Endothelial cell of umbilical vein (primary cell): ENCODE data around the gene RNF224. TPM values are rescaled to one million over a fixed set of nuclear protein-coding genes. Genes with fewer than 3 reads are reported as not detected.

Source experiments
- BruUV-seq: library from RNA; stranded (reverse); fragments of 400-500 nt; replicated peaks from 2 replicates; lab custom pipeline; 2021; lab: Mats Ljungman, UMichigan
- CTCF ChIA-PET: fragments of 300-600, 350-600 bp; sonication (Branson Sonifier 250); formaldehyde crosslinking; loops from one replicate; lab custom pipeline; 2021; ENCODE audit warnings: antibody characterized with exemption, inconsistent platforms; lab: Charles Lee
- POLR2A ChIA-PET: fragments of 300-600, 350-600 bp; sonication (Branson Sonifier 250); formaldehyde crosslinking; loops from one replicate; lab custom pipeline; 2021; ENCODE audit warnings: antibody characterized with exemption, inconsistent platforms; lab: Charles Lee
- DNase-seq: peaks from one replicate; pipeline ENCODE4 v3.0.0-alpha.2; 2011; ENCODE audit warnings: low read depth, low spot score
- FAIRE-seq: peaks from 2 replicates; lab custom pipeline; 2011; peaks lifted over from hg19 to GRCh38; lab: Jason Lieb, UNC
- H2AFZ ChIP-seq: 2 replicates; pipeline ENCODE4 v1.6.0; 2012; ENCODE audit warnings: low read depth, low read length, control low read depth, inconsistent platforms
- H3K27ac ChIP-seq: 2 replicates; pipeline ENCODE4 v1.5.1; 2011; ENCODE audit warnings: low read depth, mild to moderate bottlenecking, control low read depth, low read length, moderate library complexity; ENCODE audit not compliant: insufficient read depth
- H3K27me3 ChIP-seq, 2 experiments: 2 replicates each; pipeline versions ENCODE4 v1.6.0 to v1.6.1; 2011; ENCODE audit warnings: low read length in 2 of 2, mixed read lengths in 1 of 2; ENCODE audit not compliant: control insufficient read depth in 2 of 2, insufficient read depth in 2 of 2
- H3K36me3 ChIP-seq, 2 experiments: 2 replicates in 1 of 2; 3 replicates in 1 of 2; pipeline ENCODE4 v1.5.1; 2011; ENCODE audit warnings: low read length in 2 of 2, mild to moderate bottlenecking in 1 of 2, moderate library complexity in 1 of 2; ENCODE audit not compliant: control insufficient read depth in 2 of 2, insufficient read depth in 2 of 2; ENCODE audit errors: extremely low read depth in 1 of 2
- H3K4me1 ChIP-seq: 3 replicates; pipeline ENCODE4 v1.5.1; 2011; ENCODE audit warnings: mild to moderate bottlenecking, low read length; ENCODE audit not compliant: control insufficient read depth, insufficient read depth; ENCODE audit errors: extremely low read depth
- H3K4me2 ChIP-seq: 2 replicates; pipeline ENCODE4 v1.6.1; 2011; ENCODE audit warnings: low read length, control low read depth, mixed read lengths; ENCODE audit not compliant: insufficient read depth
- H3K4me3 ChIP-seq, 3 experiments: fragments of 200-600 bp in 1 of 3; sonication (generic), shearing (Covaris generic) in 1 of 3; replicated peaks in 1 of 3; 2 replicates each; pipeline ENCODE4 v1.5.1; 2011 to 2016; ENCODE audit warnings: control low read depth in 3 of 3, low read length in 3 of 3, mild to moderate bottlenecking in 2 of 3, inconsistent platforms in 1 of 3, low read depth in 1 of 3, moderate library complexity in 1 of 3; ENCODE audit not compliant: insufficient read depth in 1 of 3
- H3K79me2 ChIP-seq: 2 replicates; pipeline ENCODE4 v1.6.0; 2012; ENCODE audit warnings: low read length, inconsistent platforms; ENCODE audit not compliant: control insufficient read depth, insufficient read depth
- H3K9ac ChIP-seq: replicated peaks from 2 replicates; pipeline ENCODE3; 2011; ENCODE audit warnings: low read length, control low read depth; ENCODE audit not compliant: insufficient read depth; ENCODE audit errors: extremely low read depth
- H3K9me1 ChIP-seq: replicated peaks from 3 replicates; pipeline ENCODE4 v1.6.0; 2011; ENCODE audit warnings: mild to moderate bottlenecking, low read length; ENCODE audit not compliant: control insufficient read depth, insufficient read depth; ENCODE audit errors: extremely low read depth
- H3K9me3 ChIP-seq: replicated peaks from 2 replicates; pipeline ENCODE4 v1.5.1; 2012; ENCODE audit warnings: low read length, inconsistent platforms; ENCODE audit not compliant: control insufficient read depth, insufficient read depth
- H4K20me1 ChIP-seq: replicated peaks from 2 replicates; pipeline ENCODE3; 2011; ENCODE audit warnings: mild to moderate bottlenecking, low read length; ENCODE audit not compliant: control insufficient read depth, insufficient read depth; ENCODE audit errors: extremely low read depth
- EZH2 ChIP-seq: IDR thresholded peaks from 2 replicates; pipeline ENCODE4 v1.6.1; 2012; ENCODE audit warnings: borderline replicate concordance, low read depth, mild to moderate bottlenecking, moderate library complexity, low read length, inconsistent platforms; ENCODE audit not compliant: severe bottlenecking
- FOS ChIP-seq: IDR thresholded peaks from 2 replicates; pipeline ENCODE4 v1.6.1; 2011; ENCODE audit warnings: mild to moderate bottlenecking, low read length, moderate library complexity, borderline replicate concordance; ENCODE audit not compliant: insufficient read depth
- GATA2 ChIP-seq: IDR thresholded peaks from 2 replicates; pipeline ENCODE4 v1.7.0; 2011; ENCODE audit warnings: low read depth, mild to moderate bottlenecking, moderate library complexity, mixed read lengths, low read length; ENCODE audit not compliant: insufficient read length, insufficient read depth
- JUN ChIP-seq: IDR thresholded peaks from 2 replicates; pipeline ENCODE4 v1.6.1; 2011; ENCODE audit warnings: borderline replicate concordance, low read depth; ENCODE audit not compliant: insufficient read length, insufficient read depth
- MYC ChIP-seq: IDR thresholded peaks from one replicate; pipeline ENCODE4 v1.6.1; 2011; ENCODE audit warnings: mild to moderate bottlenecking, low read depth, low read length
- POLR2A ChIP-seq: IDR thresholded peaks from 2 replicates; pipeline ENCODE4 v1.6.1; 2012; ENCODE audit warnings: low read depth, mild to moderate bottlenecking, control low read depth, low read length
- POLR2AphosphoS5 ChIP-seq: IDR thresholded peaks from 2 replicates; pipeline ENCODE4 v1.6.1; 2012; ENCODE audit warnings: low read depth, mild to moderate bottlenecking, control low read depth, low read length, moderate library complexity; ENCODE audit not compliant: insufficient read depth
- dilution Hi-C: fragments of 300-500 bp; cut with MboI; formaldehyde crosslinking; loops from one replicate; pipeline ENCODE4 v1.15.0; 2019; ENCODE audit warnings: low sequenced_read_pairs; ENCODE audit not compliant: extremely low pct_ligation_motif_present
- intact Hi-C: fragments of 100-400 bp; cut with micrococcal nuclease; formaldehyde crosslinking; loops from one replicate; pipeline ENCODE4 v1.10.0; 2022
- polyA plus RNA-seq, 4 experiments: library from polyadenylated mRNA; depleted of rRNA in 3 of 4; stranded (reverse) in 3 of 4; unstranded in 1 of 4; fragments of >200 nt; gene quantifications; 2 replicates each; pipeline versions ENCODE4 v1.2.1 to v1.2.3, GENCODE V29; 2011 to 2012; ENCODE audit warnings: missing spikeins in 1 of 4
- total RNA-seq: library from RNA; stranded (reverse); gene quantifications from 2 replicates; pipeline ENCODE4 v1.2.3, GENCODE V29; 2021
- TF ChIP-seq, protein P1 (sequence below), 2 donors: IDR thresholded peaks; 1 replicate in 1 of 2; 2 replicates in 1 of 2; pipeline ENCODE4 v1.5.1; 2011; ENCODE audit warnings: low read length in 2 of 2, mild to moderate bottlenecking in 2 of 2, moderate library complexity in 2 of 2, control low read depth in 1 of 2, inconsistent platforms in 1 of 2, low read depth in 1 of 2; ENCODE audit not compliant: insufficient read depth in 1 of 2; ENCODE audit errors: extremely low read depth in 1 of 2
- TF ChIP-seq, protein P2 (sequence below): IDR thresholded peaks from 2 replicates; pipeline ENCODE4 v1.6.1; 2011; ENCODE audit not compliant: insufficient read depth, insufficient read length

RNF224 gene
- total and polyA plus RNA-seq, 2 donors (not counting 3 experiments of a cell fraction or from before 2014, with no cell fraction given): not detected

- no TSS peak for BruUV-seq
- Histone ChIP-seq H3K9me1 (no peaks in the 10 kb centered on the region), H3K36me3 (peaks cover 0 to 50% of the 10 kb centered on the region in 2 experiments), H3K9me3 (no peaks in the 10 kb centered on the region), H3K4me2 (no peak overlapping the region), H3K27ac (no peak overlapping the region), H3K4me1 (peaks cover 17% of the 10 kb centered on the region), H3K9ac (no peak overlapping the region), H2AFZ (no peak overlapping the region), H3K4me3 (no peak overlapping the region), H4K20me1 (no peaks in the 10 kb centered on the region), H3K79me2 (peaks cover 29% of the 10 kb centered on the region), H3K27me3 (no peaks in the 10 kb centered on the region)
- intact Hi-C loops (no loop called here), dilution Hi-C loops (no loop called here)
- ChIA-PET POLR2A (no interaction called here), CTCF (no interaction called here)
- TF ChIP-seq MYC (no peak), JUN (no peak), FOS (no peak), POLR2AphosphoS5 (no peak), POLR2A (no peak), GATA2 (no peak), EZH2 (no peak)
- TF ChIP-seq, protein P1, sequence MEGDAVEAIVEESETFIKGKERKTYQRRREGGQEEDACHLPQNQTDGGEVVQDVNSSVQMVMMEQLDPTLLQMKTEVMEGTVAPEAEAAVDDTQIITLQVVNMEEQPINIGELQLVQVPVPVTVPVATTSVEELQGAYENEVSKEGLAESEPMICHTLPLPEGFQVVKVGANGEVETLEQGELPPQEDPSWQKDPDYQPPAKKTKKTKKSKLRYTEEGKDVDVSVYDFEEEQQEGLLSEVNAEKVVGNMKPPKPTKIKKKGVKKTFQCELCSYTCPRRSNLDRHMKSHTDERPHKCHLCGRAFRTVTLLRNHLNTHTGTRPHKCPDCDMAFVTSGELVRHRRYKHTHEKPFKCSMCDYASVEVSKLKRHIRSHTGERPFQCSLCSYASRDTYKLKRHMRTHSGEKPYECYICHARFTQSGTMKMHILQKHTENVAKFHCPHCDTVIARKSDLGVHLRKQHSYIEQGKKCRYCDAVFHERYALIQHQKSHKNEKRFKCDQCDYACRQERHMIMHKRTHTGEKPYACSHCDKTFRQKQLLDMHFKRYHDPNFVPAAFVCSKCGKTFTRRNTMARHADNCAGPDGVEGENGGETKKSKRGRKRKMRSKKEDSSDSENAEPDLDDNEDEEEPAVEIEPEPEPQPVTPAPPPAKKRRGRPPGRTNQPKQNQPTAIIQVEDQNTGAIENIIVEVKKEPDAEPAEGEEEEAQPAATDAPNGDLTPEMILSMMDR (IDR thresholded peaks at IDR 0.05; ENCODE audit: extremely low read depth in 1 of 2, insufficient read depth in 1 of 2, low read depth in 1 of 2, low read length in 2 of 2): no peak
- TF ChIP-seq, protein P2, sequence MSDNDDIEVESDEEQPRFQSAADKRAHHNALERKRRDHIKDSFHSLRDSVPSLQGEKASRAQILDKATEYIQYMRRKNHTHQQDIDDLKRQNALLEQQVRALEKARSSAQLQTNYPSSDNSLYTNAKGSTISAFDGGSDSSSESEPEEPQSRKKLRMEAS: no peak
- FAIRE-seq (no peak), DNase-seq (no peak)
These were observed 42.2 kb upstream of the RNF224 start for GRCh38 chr9:137184881-137185660.
